PC-3 (cell line): ENCODE measurements around the gene TANK. TPM values are rescaled to one million over a fixed set of nuclear protein-coding genes. Genes with fewer than 3 reads are reported as not detected.

Experiments
- ATAC-seq: fragments of 200-7000 bp; cut with Tn5 transposase; 2 replicates; pipeline ENCODE4 v1.9.1; 2020; ENCODE audit warnings: mild to moderate bottlenecking, moderate library complexity
- BruUV-seq: library from RNA; stranded (reverse); fragments of 400-500 nt; replicated peaks from 2 replicates; lab custom pipeline; 2021; lab: Mats Ljungman, UMichigan
- CTCF ChIA-PET: fragments of 300-600 bp; sonication (Branson Sonifier 250); formaldehyde crosslinking; loops from one replicate; lab custom pipeline; 2022; ENCODE audit warnings: antibody characterized with exemption; lab: Charles Lee
- POLR2A ChIA-PET: fragments of 300-600 bp; sonication (Branson Sonifier 250); formaldehyde crosslinking; loops from one replicate; lab custom pipeline; 2022; ENCODE audit warnings: antibody characterized with exemption; ENCODE audit not compliant: unreplicated experiment; lab: Charles Lee
- DNase-seq: peaks from one replicate; pipeline ENCODE4 v3.0.0-alpha.2; 2015
- H2AFZ ChIP-seq: fragments of 300-600 bp; sonication (generic); 2 replicates; pipeline ENCODE4 v1.6.0; 2016; ENCODE audit warnings: antibody characterized with exemption, low read length
- H3F3A ChIP-seq: fragments of 300-600 bp; sonication (generic); one replicate; pipeline ENCODE4 v1.6.0; 2017; ENCODE audit warnings: antibody characterized with exemption, low read length, control low read depth, mild to moderate bottlenecking; ENCODE audit not compliant: unreplicated experiment
- H3K27ac ChIP-seq: fragments of 300-600 bp; sonication (generic); 2 replicates; pipeline ENCODE4 v1.5.1; 2016; ENCODE audit warnings: mild to moderate bottlenecking, low read length
- H3K27me3 ChIP-seq: fragments of 300-600 bp; sonication (generic); 2 replicates; pipeline ENCODE4 v1.6.1; 2016; ENCODE audit warnings: low read length, mixed read lengths
- H3K36me3 ChIP-seq: fragments of 300-600 bp; sonication (generic); 2 replicates; pipeline ENCODE4 v1.6.1; 2016; ENCODE audit warnings: low read depth, mixed run types, low read length, mixed read lengths
- H3K4me1 ChIP-seq: fragments of 300-600 bp; sonication (generic); 2 replicates; pipeline ENCODE4 v1.5.1; 2016; ENCODE audit warnings: low read length; ENCODE audit not compliant: insufficient read depth
- H3K4me2 ChIP-seq: fragments of 300-600 bp; sonication (generic); 2 replicates; pipeline ENCODE4 v1.6.0; 2016; ENCODE audit warnings: low read length
- H3K4me3 ChIP-seq: fragments of 300-600 bp; sonication (generic); 2 replicates; pipeline ENCODE4 v1.5.1; 2016; ENCODE audit warnings: mild to moderate bottlenecking, low read length, mixed read lengths
- H3K79me2 ChIP-seq: fragments of 300-600 bp; sonication (generic); 2 replicates; pipeline ENCODE4 v1.6.1; 2017; ENCODE audit warnings: low read length, mixed read lengths
- H3K9ac ChIP-seq: fragments of 300-600 bp; sonication (generic); 2 replicates; pipeline ENCODE4 v1.6.0; 2016; ENCODE audit warnings: mild to moderate bottlenecking, low read length
- H3K9me2 ChIP-seq: fragments of 300-600 bp; sonication (generic); replicated peaks from 2 replicates; pipeline ENCODE4 v1.6.1; 2016; ENCODE audit warnings: mixed run types, low read length, mixed read lengths
- H3K9me3 ChIP-seq: fragments of 300-600 bp; sonication (generic); 2 replicates; pipeline ENCODE4 v1.6.1; 2016; ENCODE audit warnings: low read length, mixed read lengths
- H4K20me1 ChIP-seq: fragments of 300-600 bp; sonication (generic); 2 replicates; pipeline ENCODE4 v1.6.1; 2016; ENCODE audit warnings: low read length, mixed read lengths
- CTCF ChIP-seq: fragments of 300-600 bp; sonication (generic); conservative IDR thresholded peaks from 2 replicates; pipeline ENCODE4 v1.5.1; 2017; ENCODE audit warnings: antibody characterized with exemption, low read depth, mild to moderate bottlenecking, low read length
- EZH2 ChIP-seq: fragments of 300-600 bp; sonication (generic); IDR thresholded peaks from one replicate; pipeline ENCODE4 v1.6.1; 2017; ENCODE audit warnings: antibody characterized with exemption, mild to moderate bottlenecking, low read length; ENCODE audit not compliant: unreplicated experiment
- EZH2phosphoT487 ChIP-seq: fragments of 300-600 bp; sonication (generic); IDR thresholded peaks from 2 replicates; pipeline ENCODE4 v1.6.1; 2018; ENCODE audit warnings: mild to moderate bottlenecking, antibody characterized with exemption, low read length, borderline replicate concordance
- intact Hi-C: fragments of 100-400 bp; cut with micrococcal nuclease; formaldehyde crosslinking; loops from 2 replicates; pipeline ENCODE4 v1.9.0; 2023
- total RNA-seq: library from RNA; depleted of rRNA; stranded (reverse); fragments of >200 nt; gene quantifications from 2 replicates; pipeline ENCODE4 v1.2.3, GENCODE V29; 2014

Gene TANK
- total RNA-seq, 1 experiment from 2014 or later = 23.7 TPM

- H3K27ac ChIP-seq = no peak overlapping the region
- no peak overlapping the region for H3K4me2 ChIP-seq
- ATAC-seq (no peak), DNase-seq (no peak)
- no TSS peak for BruUV-seq
- intact Hi-C loops = no loop called here
- TF ChIP-seq EZH2 (no peak), EZH2phosphoT487 (no peak), CTCF (no peak)
- no peaks in the 10 kb centered on the region for H3K9me3 ChIP-seq
- no peaks in the 10 kb centered on the region for H3K9me2 ChIP-seq
- H3K36me3 ChIP-seq = no peaks in the 10 kb centered on the region
- H3K4me3 ChIP-seq = no peak overlapping the region
- H4K20me1 ChIP-seq = no peaks in the 10 kb centered on the region
- POLR2A ChIA-PET = interaction anchor here (0.6 kb wide), 1 partner anchor 100 kb away, joined by 3 read pairs; no protein-coding TSS in a partner anchor
- peaks cover under 1% of the 10 kb centered on the region for H3F3A ChIP-seq
- no peak overlapping the region for H2AFZ ChIP-seq
- peaks cover 26% of the 10 kb centered on the region for H3K4me1 ChIP-seq
- CTCF ChIA-PET = no interaction called here
- H3K27me3 ChIP-seq = no peaks in the 10 kb centered on the region
- no peaks in the 10 kb centered on the region for H3K79me2 ChIP-seq
- no peak overlapping the region for H3K9ac ChIP-seq
These were observed 41.5 kb upstream of the TANK start for GRCh38 chr2:161118722-161119121.

DNA sequence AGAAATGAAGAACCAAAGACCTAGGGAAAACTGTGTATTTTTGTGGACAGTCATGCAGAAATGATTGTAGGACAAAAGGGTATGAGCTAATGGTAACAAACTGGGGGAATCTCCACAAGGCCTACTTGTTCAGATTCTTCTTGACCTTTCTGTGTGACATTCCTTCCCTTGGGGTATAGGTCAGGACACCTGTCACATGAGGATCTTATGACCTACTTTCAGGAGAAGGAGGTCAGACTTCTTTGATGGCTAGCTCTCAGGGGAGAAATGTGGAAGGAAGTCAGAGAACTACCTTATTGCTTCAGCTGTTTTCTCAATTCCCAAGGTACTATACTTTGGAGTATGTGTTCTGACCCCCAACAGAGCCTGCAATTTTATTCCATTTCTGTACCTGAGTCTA is 40.7 kb upstream of the TANK start:
- no peak overlapping the region for H3K9ac ChIP-seq
- H4K20me1 ChIP-seq = no peaks in the 10 kb centered on the region
- DNase-seq (no peak), ATAC-seq (no peak)
- no peak overlapping the region for H3K4me3 ChIP-seq
- no peak overlapping the region for H3K27ac ChIP-seq
- no peak for TF ChIP-seq CTCF
- no peak for TF ChIP-seq EZH2
- TF ChIP-seq EZH2phosphoT487 = no peak
- H3K4me1 ChIP-seq = peaks cover 33% of the 10 kb centered on the region
- no peak overlapping the region for H2AFZ ChIP-seq
- no peaks in the 10 kb centered on the region for H3K79me2 ChIP-seq
- no peaks in the 10 kb centered on the region for H3K27me3 ChIP-seq
- no peaks in the 10 kb centered on the region for H3K9me2 ChIP-seq
- peaks cover 8% of the 10 kb centered on the region for H3F3A ChIP-seq
- BruUV-seq = no TSS peak
- no peaks in the 10 kb centered on the region for H3K36me3 ChIP-seq
- no peaks in the 10 kb centered on the region for H3K9me3 ChIP-seq
- intact Hi-C loops = no loop called here
- ChIA-PET CTCF (no interaction called here), POLR2A (no interaction called here)
- no peak overlapping the region for H3K4me2 ChIP-seq

- DNase-seq = no peak
- Histone ChIP-seq H2AFZ (no peak overlapping the region), H3K4me2 (no peak overlapping the region), H3K9me3 (no peaks in the 10 kb centered on the region), H3K27ac (no peak overlapping the region), H3K4me1 (peaks cover 44% of the 10 kb centered on the region), H4K20me1 (no peaks in the 10 kb centered on the region), H3K79me2 (no peaks in the 10 kb centered on the region), H3K9me2 (no peaks in the 10 kb centered on the region), H3K36me3 (no peaks in the 10 kb centered on the region), H3F3A (peaks cover 10% of the 10 kb centered on the region), H3K27me3 (no peaks in the 10 kb centered on the region), H3K9ac (no peak overlapping the region), H3K4me3 (no peak overlapping the region)
- no TSS peak for BruUV-seq
- intact Hi-C loops = no loop called here
- ATAC-seq = no peak
- CTCF ChIA-PET = no interaction called here
- POLR2A ChIA-PET = no interaction called here
- no peak for TF ChIP-seq CTCF
- no peak for TF ChIP-seq EZH2
- TF ChIP-seq EZH2phosphoT487 = no peak
These were observed 39.5 kb upstream of the TANK start for GRCh38 chr2:161120775-161121174.
